GM21737 (cell line): ENCODE measurements around the gene ATP1A3.

Source experiments
- ATAC-seq: cut with Tn5 transposase; IDR thresholded peaks from one replicate; pipeline ENCODE4 v1.9.1; 2021; ENCODE audit warnings: mild to moderate bottlenecking, moderate library complexity; ENCODE audit not compliant: unreplicated experiment

Gene ATP1A3

GRCh38 chr19:41918095-41918494 lies 75.9 kb downstream of the ATP1A3 start:
- ATAC-seq = no peak

DNA sequence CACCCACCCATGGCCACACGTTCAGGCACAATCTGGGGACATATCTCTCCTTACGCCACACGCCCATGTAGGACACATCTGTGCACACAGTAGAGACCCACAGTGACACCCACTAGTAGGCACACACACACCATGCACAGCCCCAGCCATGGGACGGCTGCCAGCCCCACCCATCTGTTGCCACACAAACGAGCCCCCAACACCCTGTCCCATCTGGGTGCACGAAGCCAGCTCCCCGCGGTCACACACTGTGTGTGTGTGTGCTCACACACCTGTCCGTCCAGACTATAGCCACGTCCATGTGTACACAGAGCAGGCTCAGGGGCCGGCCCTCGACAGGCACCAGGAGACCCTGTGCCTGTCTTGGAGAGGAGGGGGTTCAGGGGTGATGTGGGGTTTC lies 76.4 kb downstream of the ATP1A3 start:
- ATAC-seq = no peak
